NCI-H2107 treated with DMSO at 0.1 percent for 48 hours (cell line): Measurements from ENCODE around the gene ARMH1.
A peak's percentile ranks its signal among the peaks of the same experiment; 100 is the strongest.
"Not testable (repeated sequence)": the region's sequence is repeated elsewhere in the genome, so short reads cannot be mapped to it uniquely, and the experiment has no call there.

Source experiments
- DNase-seq: peaks from one replicate; lab custom pipeline; 2025; ENCODE audit not compliant: unreplicated experiment; lab: John Stamatoyannopoulos, UW

The ARMH1 gene

GRCh38 chr1:44666719-44667118 is 7.8 kb upstream of the ARMH1 start:
- DNase-seq = not testable (repeated sequence)

DNA sequence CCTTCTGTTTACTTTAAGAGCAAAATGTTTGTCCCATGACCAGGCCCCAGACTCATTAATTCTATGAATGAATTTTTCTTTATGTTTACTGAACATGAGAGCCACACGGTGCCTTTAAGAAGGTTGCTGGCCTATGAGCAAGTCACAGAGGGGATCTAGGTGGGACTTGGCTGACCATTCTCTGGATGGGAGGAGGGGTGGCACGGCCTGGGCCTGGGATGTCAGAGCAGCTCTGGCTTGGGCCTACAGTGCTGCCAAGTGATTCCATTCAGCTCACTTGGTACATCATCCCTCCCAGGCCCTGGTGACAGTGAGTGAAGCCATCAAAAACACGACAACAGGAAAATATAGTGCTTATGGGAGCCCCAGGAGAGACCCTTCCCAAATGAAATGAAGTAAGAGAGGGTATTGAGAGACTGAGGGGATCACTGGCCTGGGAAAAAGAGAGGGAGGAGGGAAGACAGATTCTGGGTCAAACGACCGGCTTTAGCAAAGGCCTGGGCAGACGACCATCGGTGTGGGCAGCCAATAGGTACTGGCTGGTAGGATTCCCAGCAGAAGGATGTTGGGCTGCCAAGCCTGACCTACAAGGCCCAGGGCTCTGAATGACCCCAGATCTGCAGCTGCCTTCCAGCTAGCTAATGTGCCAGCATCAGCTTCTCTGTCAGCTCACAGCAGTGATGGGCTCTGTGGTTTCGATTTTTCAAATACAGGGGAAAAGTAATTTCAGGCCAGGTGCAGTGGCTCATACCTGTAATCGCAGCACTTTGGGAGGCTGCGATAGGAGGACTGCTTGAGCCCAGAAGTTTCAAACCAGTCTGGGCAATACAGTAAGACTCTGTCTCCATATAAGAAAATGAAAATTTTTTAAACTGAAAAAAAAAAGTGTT is 3.5 kb upstream of the ARMH1 start:
- DNase-seq = no peak

DNA sequence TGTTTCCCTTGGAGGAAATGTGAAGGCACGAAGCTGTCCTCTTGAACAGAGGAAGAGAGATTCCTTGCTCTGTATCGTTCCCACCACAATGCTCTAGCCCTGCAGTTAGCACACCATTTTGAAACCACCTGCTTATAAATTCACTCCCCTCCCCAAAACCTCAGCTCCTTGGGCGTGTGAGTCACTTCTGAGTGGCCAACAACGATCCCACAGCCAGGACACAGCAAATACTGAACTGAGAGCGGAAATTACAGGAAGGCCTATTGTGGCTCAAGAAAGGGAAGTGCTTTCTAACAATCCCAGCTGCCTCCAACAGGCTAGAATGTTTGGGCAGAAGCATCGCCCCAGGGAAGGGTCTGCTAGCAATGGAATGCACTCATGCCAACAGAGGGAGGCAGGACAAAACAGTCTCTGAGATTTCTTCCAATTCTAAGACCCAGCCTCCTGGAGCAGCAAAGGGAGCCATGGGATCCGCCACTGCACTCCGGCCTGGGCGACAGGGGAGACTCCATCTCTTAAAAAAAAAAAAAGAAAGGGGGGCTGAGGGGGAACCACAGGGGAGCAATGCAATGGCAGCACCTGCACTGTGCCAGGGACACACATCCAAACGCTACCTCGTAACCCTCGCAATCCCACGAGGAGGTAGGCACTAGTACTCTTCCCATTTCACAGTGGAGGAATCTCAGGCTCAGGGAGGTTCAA is 2.1 kb upstream of the ARMH1 start:
- DNase-seq = peak; percentile 18

- no peak for DNase-seq
Observed at GRCh38 chr1:44672961-44673674, 1.4 kb upstream of the ARMH1 start.

- DNase-seq = no peak
Observed at GRCh38 chr1:44673675-44674112, 820 bp upstream of the ARMH1 start.

DNA sequence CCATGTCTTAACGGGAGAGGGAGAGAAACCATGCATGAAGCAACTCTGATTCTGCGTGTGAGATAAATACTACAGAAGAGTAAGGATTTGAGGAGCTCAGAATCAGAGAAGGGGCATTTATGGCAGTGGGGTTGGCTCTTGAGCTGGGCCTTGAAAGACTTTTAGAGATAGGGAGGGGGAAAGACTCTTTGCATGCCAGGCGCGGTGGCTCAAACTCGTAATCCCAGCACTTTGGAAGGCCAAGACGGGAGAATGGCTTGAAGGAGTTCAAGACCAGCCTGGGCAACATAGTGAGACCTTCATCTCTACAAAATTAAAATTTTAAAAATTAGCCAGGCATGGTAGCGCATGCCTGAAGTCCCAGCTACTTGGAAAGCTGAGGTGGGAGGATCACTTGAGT is 672 bp downstream of the ARMH1 start:
- no peak for DNase-seq

DNA sequence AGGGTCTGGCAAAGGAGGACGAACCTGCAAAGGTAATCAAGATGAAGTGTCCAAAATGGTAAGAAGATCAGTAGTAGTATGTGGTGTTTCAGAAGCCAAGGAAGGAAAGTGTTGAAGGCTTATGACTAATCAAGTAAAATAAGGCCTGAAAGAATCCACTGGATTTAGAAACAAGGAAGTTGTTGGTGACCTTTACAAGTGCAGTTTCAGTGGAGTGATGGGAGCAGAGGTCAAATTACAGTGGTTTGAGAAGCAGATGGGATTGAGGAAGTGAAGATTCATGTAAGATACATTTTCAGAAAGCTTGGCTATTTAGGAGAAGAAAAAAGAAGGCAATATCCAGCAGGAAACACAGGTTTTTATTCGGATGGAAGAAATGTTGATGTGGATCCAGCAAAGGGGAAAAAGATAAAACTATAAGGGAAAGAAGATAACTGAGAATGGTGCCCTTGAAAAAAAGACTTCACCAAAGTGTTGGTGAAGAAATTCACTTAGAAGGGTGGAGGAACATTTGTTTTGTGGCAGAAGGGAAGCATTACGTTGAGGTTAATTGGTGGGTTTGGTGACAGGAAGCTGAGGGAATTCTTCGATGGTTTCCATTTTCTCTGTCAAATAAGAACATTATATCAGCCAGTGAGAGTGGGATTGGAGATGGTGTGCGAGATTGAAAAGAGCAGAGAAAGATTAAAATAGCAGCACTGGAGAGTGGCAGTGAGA is 2.1 kb downstream of the ARMH1 start:
- DNase-seq = peak; percentile 27

- no peak for DNase-seq
Observed at GRCh38 chr1:44677201-44677766, 2.8 kb downstream of the ARMH1 start.

DNA sequence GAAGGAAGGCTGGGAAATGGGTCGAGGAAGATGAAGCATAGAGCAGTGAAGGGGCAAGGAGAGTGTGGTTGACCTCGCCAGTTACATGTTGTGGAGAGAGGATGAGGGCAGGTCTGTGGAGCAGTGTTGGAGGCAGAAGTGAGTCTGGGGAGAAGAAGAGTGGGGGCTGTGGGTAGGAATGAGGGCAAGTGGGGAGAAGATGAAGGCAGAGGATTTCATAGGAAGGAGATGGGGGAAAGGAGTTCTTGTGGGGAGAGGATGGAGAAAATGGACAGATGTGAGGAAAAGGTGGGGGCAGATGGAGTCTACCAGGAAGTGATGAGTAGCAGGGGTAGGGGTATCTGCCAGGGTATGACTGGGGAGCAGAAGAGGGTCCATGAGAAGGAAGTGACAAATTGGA is 3.6 kb downstream of the ARMH1 start:
- no peak for DNase-seq

- DNase-seq = no peak
Observed at GRCh38 chr1:44678626-44679025, 4.1 kb downstream of the ARMH1 start.

- no peak for DNase-seq
Observed at GRCh38 chr1:44679468-44679867, 5.0 kb downstream of the ARMH1 start.

- DNase-seq = peak; percentile 64
Observed at GRCh38 chr1:44681905-44682882, 7.7 kb downstream of the ARMH1 start.

GRCh38 chr1:44682883-44683265 is 8.4 kb downstream of the ARMH1 start:
- no peak for DNase-seq

- DNase-seq = no peak
Observed at GRCh38 chr1:44684525-44684924, 10.0 kb downstream of the ARMH1 start.

DNA sequence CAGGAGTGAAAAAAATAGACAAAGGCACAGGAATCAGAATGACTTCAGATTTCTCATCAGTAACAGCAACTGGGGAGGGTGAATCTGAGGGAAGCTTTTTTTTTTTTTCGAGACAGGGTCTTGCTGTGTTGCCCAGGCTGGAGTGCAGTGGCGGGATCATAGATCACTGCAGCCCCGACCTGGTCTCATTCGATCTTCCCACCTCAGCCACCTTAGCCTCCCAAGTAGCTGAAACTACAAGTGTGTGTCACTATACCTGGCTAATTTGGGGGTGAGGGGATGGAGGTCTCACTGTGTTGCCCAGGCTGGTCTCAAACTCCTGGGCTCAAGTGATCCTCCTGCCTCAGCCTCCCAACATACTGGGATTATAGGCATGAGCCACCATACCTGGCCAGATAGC is 10.7 kb downstream of the ARMH1 start:
- no peak for DNase-seq

GRCh38 chr1:44685881-44686280 is 11.4 kb downstream of the ARMH1 start:
- no peak for DNase-seq

- DNase-seq = no peak
Observed at GRCh38 chr1:44688760-44689446, 14.4 kb downstream of the ARMH1 start.

DNA sequence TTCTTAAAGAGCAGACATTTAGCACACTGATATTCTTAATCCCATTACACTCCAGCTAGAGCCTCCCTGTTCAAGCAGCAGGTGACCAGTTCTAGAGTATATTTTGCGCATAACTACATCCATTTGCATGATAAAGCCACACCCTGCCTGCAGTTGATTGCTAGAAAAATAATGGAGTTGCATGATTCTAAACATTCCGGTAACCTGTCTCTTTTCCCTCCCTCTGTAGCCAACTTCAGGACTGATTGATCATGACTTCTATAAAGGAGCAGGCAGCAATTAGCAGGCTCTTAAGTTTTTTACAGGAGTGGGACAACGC is 14.9 kb downstream of the ARMH1 start:
- no peak for DNase-seq

GRCh38 chr1:44693159-44693558 is 18.6 kb downstream of the ARMH1 start:
- no peak for DNase-seq
